Measurements from ENCODE around the gene ICAM1.

The ICAM1 gene

GRCh38 chr19:10284065-10284959, 13.4 kb downstream of the ICAM1 start:
- Histone ChIP-seq H3K4me3 (ENCODE audit: low read length) (no peak overlapping the region), H3K4me1 (ENCODE audit: control insufficient read depth, insufficient read depth, low read length) (peaks cover 29% of the 10 kb centered on the region), H3K27me3 (ENCODE audit: control insufficient read depth, insufficient read depth, low read length) (peaks cover 26% of the 10 kb centered on the region), H3K36me3 (ENCODE audit: control insufficient read depth, insufficient read depth, low read length) (no peaks in the 10 kb centered on the region), H3K9ac (ENCODE audit: low read length) (no peak overlapping the region), H3K9me3 (ENCODE audit: control insufficient read depth, low read length) (no peaks in the 10 kb centered on the region)

- Histone ChIP-seq H3K36me3 (ENCODE audit: control insufficient read depth, insufficient read depth, low read length) (no peaks in the 10 kb centered on the region), H3K27me3 (ENCODE audit: control insufficient read depth, insufficient read depth, low read length) (peaks cover 33% of the 10 kb centered on the region), H3K9ac (ENCODE audit: low read length) (no peak overlapping the region), H3K9me3 (ENCODE audit: control insufficient read depth, low read length) (no peaks in the 10 kb centered on the region), H3K4me3 (ENCODE audit: low read length) (no peak overlapping the region), H3K4me1 (ENCODE audit: control insufficient read depth, insufficient read depth, low read length) (peaks cover 33% of the 10 kb centered on the region)
Measured at GRCh38 chr19:10284960-10285278, 14.0 kb downstream of the ICAM1 start.

GRCh38 chr19:10285393-10285792, 14.5 kb downstream of the ICAM1 start:
- Histone ChIP-seq H3K9ac (ENCODE audit: low read length) (no peak overlapping the region), H3K4me1 (ENCODE audit: control insufficient read depth, insufficient read depth, low read length) (peaks cover 37% of the 10 kb centered on the region), H3K27me3 (ENCODE audit: control insufficient read depth, insufficient read depth, low read length) (peaks cover 37% of the 10 kb centered on the region), H3K4me3 (ENCODE audit: low read length) (no peak overlapping the region), H3K36me3 (ENCODE audit: control insufficient read depth, insufficient read depth, low read length) (no peaks in the 10 kb centered on the region), H3K9me3 (ENCODE audit: control insufficient read depth, low read length) (no peaks in the 10 kb centered on the region)

- Histone ChIP-seq H3K27me3 (ENCODE audit: control insufficient read depth, insufficient read depth, low read length) (peaks cover 54% of the 10 kb centered on the region), H3K4me3 (ENCODE audit: low read length) (no peak within 1 kb of the TSS), H3K9me3 (ENCODE audit: control insufficient read depth, low read length) (no peaks in the 10 kb centered on the region), H3K36me3 (ENCODE audit: control insufficient read depth, insufficient read depth, low read length) (no peaks in the 10 kb centered on the region), H3K9ac (ENCODE audit: low read length) (no peak within 1 kb of the TSS), H3K4me1 (ENCODE audit: control insufficient read depth, insufficient read depth, low read length) (peaks cover 54% of the 10 kb centered on the region)
Measured at GRCh38 chr19:10286803-10287737, 16.1 kb downstream of the ICAM1 start, which contains the start of gene ICAM4. Gene ICAM4 (plus strand): TSS chr19:10286955. CDS start chr19:10287013, 58 bp downstream.

GRCh38 chr19:10288662-10289166, 17.8 kb downstream of the ICAM1 start:
- no peaks in the 10 kb centered on the region for H3K9me3 ChIP-seq (ENCODE audit: control insufficient read depth, low read length)
- no peak overlapping the region for H3K9ac ChIP-seq (ENCODE audit: low read length)
- H3K36me3 ChIP-seq (ENCODE audit: control insufficient read depth, insufficient read depth, low read length): no peaks in the 10 kb centered on the region
- peaks cover 65% of the 10 kb centered on the region for H3K4me1 ChIP-seq (ENCODE audit: control insufficient read depth, insufficient read depth, low read length)
- no peak overlapping the region for H3K4me3 ChIP-seq (ENCODE audit: low read length)
- peaks cover 70% of the 10 kb centered on the region for H3K27me3 ChIP-seq (ENCODE audit: control insufficient read depth, insufficient read depth, low read length)

GRCh38 chr19:10289167-10289835, 18.4 kb downstream of the ICAM1 start:
- H3K4me1 ChIP-seq (ENCODE audit: control insufficient read depth, insufficient read depth, low read length): peaks cover 65% of the 10 kb centered on the region
- H3K9me3 ChIP-seq (ENCODE audit: control insufficient read depth, low read length): no peaks in the 10 kb centered on the region
- peaks cover 76% of the 10 kb centered on the region for H3K27me3 ChIP-seq (ENCODE audit: control insufficient read depth, insufficient read depth, low read length)
- H3K4me3 ChIP-seq (ENCODE audit: low read length): peak overlapping the region; percentile 36
- no peaks in the 10 kb centered on the region for H3K36me3 ChIP-seq (ENCODE audit: control insufficient read depth, insufficient read depth, low read length)
- no peak overlapping the region for H3K9ac ChIP-seq (ENCODE audit: low read length)

- Histone ChIP-seq H3K27me3 (ENCODE audit: control insufficient read depth, insufficient read depth, low read length) (peaks cover 82% of the 10 kb centered on the region), H3K9me3 (ENCODE audit: control insufficient read depth, low read length) (no peaks in the 10 kb centered on the region), H3K36me3 (ENCODE audit: control insufficient read depth, insufficient read depth, low read length) (no peaks in the 10 kb centered on the region), H3K4me1 (ENCODE audit: control insufficient read depth, insufficient read depth, low read length) (peaks cover 66% of the 10 kb centered on the region), H3K4me3 (ENCODE audit: low read length) (peak within 1 kb of the TSS; percentile 36), H3K9ac (ENCODE audit: low read length) (no peak within 1 kb of the TSS)
Measured at GRCh38 chr19:10289836-10290356, 19.0 kb downstream of the ICAM1 start, which contains the start of gene ICAM5. Gene ICAM5 (plus strand): TSS chr19:10289952. CDS start chr19:10290044, 92 bp downstream.

GRCh38 chr19:10290357-10290875, 19.5 kb downstream of the ICAM1 start:
- no peak overlapping the region for H3K4me3 ChIP-seq (ENCODE audit: low read length)

GRCh38 chr19:10290876-10291553, 20.1 kb downstream of the ICAM1 start:
- Histone ChIP-seq H3K4me1 (ENCODE audit: control insufficient read depth, insufficient read depth, low read length) (peaks cover 77% of the 10 kb centered on the region), H3K9me3 (ENCODE audit: control insufficient read depth, low read length) (no peaks in the 10 kb centered on the region), H3K4me3 (ENCODE audit: low read length) (no peak overlapping the region), H3K27me3 (ENCODE audit: control insufficient read depth, insufficient read depth, low read length) (peaks cover 93% of the 10 kb centered on the region), H3K9ac (ENCODE audit: low read length) (no peak overlapping the region), H3K36me3 (ENCODE audit: control insufficient read depth, insufficient read depth, low read length) (no peaks in the 10 kb centered on the region)

More at GRCh38 chr19:10290357-10290875, 19.5 kb downstream of the ICAM1 start:
- H3K4me1 ChIP-seq (ENCODE audit: control insufficient read depth, insufficient read depth, low read length): peaks cover 71% of the 10 kb centered on the region
- no peak overlapping the region for H3K9ac ChIP-seq (ENCODE audit: low read length)
- H3K27me3 ChIP-seq (ENCODE audit: control insufficient read depth, insufficient read depth, low read length): peaks cover 88% of the 10 kb centered on the region
- H3K36me3 ChIP-seq (ENCODE audit: control insufficient read depth, insufficient read depth, low read length): no peaks in the 10 kb centered on the region
- H3K9me3 ChIP-seq (ENCODE audit: control insufficient read depth, low read length): no peaks in the 10 kb centered on the region

GRCh38 chr19:10291554-10292205, 20.8 kb downstream of the ICAM1 start:
- Histone ChIP-seq H3K36me3 (ENCODE audit: control insufficient read depth, insufficient read depth, low read length) (no peaks in the 10 kb centered on the region), H3K27me3 (ENCODE audit: control insufficient read depth, insufficient read depth, low read length) (peaks cover 96% of the 10 kb centered on the region), H3K4me3 (ENCODE audit: low read length) (no peak overlapping the region), H3K9me3 (ENCODE audit: control insufficient read depth, low read length) (no peaks in the 10 kb centered on the region), H3K9ac (ENCODE audit: low read length) (no peak overlapping the region), H3K4me1 (ENCODE audit: control insufficient read depth, insufficient read depth, low read length) (peaks cover 77% of the 10 kb centered on the region)

Measured in mucosa of stomach (tissue), 1 donor.